GM23338 (cell line): ENCODE measurements around the gene MCUB. TPM values are rescaled to one million over a fixed set of nuclear protein-coding genes. Genes with fewer than 3 reads are reported as not detected.

Experiments
- ATAC-seq: fragments of 200-7000 bp; cut with Tn5 transposase; 3 replicates; pipeline ENCODE4 v1.9.1; 2020
- DNase-seq: peaks from one replicate; pipeline ENCODE4 v3.0.0-alpha.2; 2015; ENCODE audit warnings: low spot score
- H2AFZ ChIP-seq: fragments of 200-600 bp; sonication (generic); 2 replicates; pipeline ENCODE4 v1.8.0; 2016; ENCODE audit warnings: antibody characterized with exemption, mild to moderate bottlenecking, moderate library complexity
- H3F3A ChIP-seq: fragments of 200-600 bp; sonication (generic); replicated peaks from 2 replicates; pipeline ENCODE4 v1.8.0; 2017; ENCODE audit warnings: antibody characterized with exemption, mixed run types, low read depth
- H3K27ac ChIP-seq: fragments of 200-600 bp; sonication (generic); 2 replicates; pipeline ENCODE4 v1.6.1; 2016; ENCODE audit warnings: low read depth
- H3K27me3 ChIP-seq: fragments of 200-600 bp; sonication (generic); 2 replicates; pipeline ENCODE4 v1.8.0; 2016; ENCODE audit warnings: mild to moderate bottlenecking, mixed run types, moderate library complexity; ENCODE audit not compliant: insufficient read depth
- H3K36me3 ChIP-seq: fragments of 200-600 bp; sonication (generic); 2 replicates; pipeline ENCODE4 v1.8.0; 2016; ENCODE audit warnings: mild to moderate bottlenecking; ENCODE audit not compliant: insufficient read depth
- H3K4me1 ChIP-seq: fragments of 200-600 bp; sonication (generic); 2 replicates; pipeline ENCODE4 v1.8.0; 2016; ENCODE audit warnings: mild to moderate bottlenecking, moderate library complexity; ENCODE audit not compliant: insufficient read depth
- H3K4me2 ChIP-seq: fragments of 200-600 bp; sonication (generic); 2 replicates; pipeline ENCODE4 v1.7.1; 2017; ENCODE audit warnings: mixed run types
- H3K4me3 ChIP-seq: fragments of 200-600 bp; sonication (generic); 2 replicates; pipeline ENCODE4 v1.6.1; 2016; ENCODE audit warnings: mixed run types
- H3K79me2 ChIP-seq: fragments of 200-600 bp; sonication (generic); replicated peaks from 2 replicates; pipeline ENCODE4 v1.8.0; 2017; ENCODE audit warnings: mild to moderate bottlenecking; ENCODE audit not compliant: insufficient read depth
- H3K9me2 ChIP-seq: fragments of 200-600 bp; sonication (generic); 2 replicates; pipeline ENCODE4 v1.8.0; 2017; ENCODE audit not compliant: insufficient read depth
- H4K20me1 ChIP-seq: fragments of 200-600 bp; sonication (generic); replicated peaks from 2 replicates; pipeline ENCODE4 v1.8.0; 2017; ENCODE audit warnings: mild to moderate bottlenecking; ENCODE audit not compliant: insufficient read depth
- H3K27ac Mint-ChIP-seq: 2 replicates; pipeline ENCODE4 v1.8.0; 2020; ENCODE audit warnings: inconsistent platforms, mild to moderate bottlenecking, moderate library complexity, mixed read lengths
- H3K27me3 Mint-ChIP-seq: 3 replicates; pipeline ENCODE4 v1.8.0; 2022; ENCODE audit warnings: low read depth, mild to moderate bottlenecking, moderate library complexity, mixed read lengths, inconsistent platforms; ENCODE audit not compliant: insufficient read depth, poor library complexity
- H3K36me3 Mint-ChIP-seq: 3 replicates; pipeline ENCODE4 v1.8.0; 2021; ENCODE audit warnings: low read depth, mild to moderate bottlenecking, inconsistent platforms, moderate library complexity, mixed read lengths
- H3K4me1 Mint-ChIP-seq: 3 replicates; pipeline ENCODE4 v1.8.0; 2020; ENCODE audit warnings: mild to moderate bottlenecking, inconsistent platforms, mixed read lengths
- H3K4me3 Mint-ChIP-seq: 3 replicates; pipeline ENCODE4 v1.8.0; 2021; ENCODE audit warnings: moderate library complexity, mild to moderate bottlenecking, inconsistent platforms, mixed read lengths
- H3K9me3 Mint-ChIP-seq: 3 replicates; pipeline ENCODE4 v1.8.0; 2020; ENCODE audit warnings: moderate library complexity, mild to moderate bottlenecking, inconsistent platforms, mixed read lengths
- CREB1 ChIP-seq: fragments of 250-450 bp; sonication (Bioruptor Pico); IDR thresholded peaks from 2 replicates; pipeline ENCODE4 v1.5.0; 2020; ENCODE audit warnings: low read depth, mild to moderate bottlenecking, moderate library complexity
- CTCF ChIP-seq, 2 experiments: fragments of 200-600 bp in 1 of 2; sonication (generic) in 1 of 2; conservative IDR thresholded peaks; 2 replicates each; pipeline versions ENCODE4 v1.5.1 to v1.6.1; 2016 to 2017; ENCODE audit warnings: antibody characterized with exemption in 2 of 2, low read depth in 2 of 2, mild to moderate bottlenecking in 2 of 2, moderate library complexity in 1 of 2
- ETS1 ChIP-seq: IDR thresholded peaks from 2 replicates; pipeline ENCODE4 v1.6.1; 2016; ENCODE audit warnings: antibody characterized with exemption
- EZH2 ChIP-seq: fragments of 200-600 bp; sonication (generic); IDR thresholded peaks from one replicate; pipeline ENCODE4 v1.8.0; 2017; ENCODE audit warnings: antibody characterized with exemption, mild to moderate bottlenecking, low read depth; ENCODE audit not compliant: unreplicated experiment
- EZH2phosphoT487 ChIP-seq: fragments of 200-600 bp; sonication (generic); IDR thresholded peaks from one replicate; pipeline ENCODE4 v1.8.1; 2018; ENCODE audit warnings: antibody characterized with exemption; ENCODE audit not compliant: unreplicated experiment
- JUNB ChIP-seq: IDR thresholded peaks from one replicate; pipeline ENCODE4 v1.6.1; 2016; ENCODE audit warnings: antibody characterized with exemption; ENCODE audit not compliant: unreplicated experiment
- NANOG ChIP-seq: IDR thresholded peaks from 2 replicates; pipeline ENCODE4 v1.6.1; 2016; ENCODE audit warnings: antibody characterized with exemption, borderline replicate concordance
- POLR2AphosphoS5 ChIP-seq: IDR thresholded peaks from 2 replicates; pipeline ENCODE4 v1.6.1; 2016; ENCODE audit warnings: antibody characterized with exemption, low read depth
- STAT1 ChIP-seq: IDR thresholded peaks from one replicate; pipeline ENCODE4 v1.6.1; 2016; ENCODE audit warnings: antibody characterized with exemption; ENCODE audit not compliant: unreplicated experiment
- ZNF114 ChIP-seq: fragments of 250-450 bp; sonication (Bioruptor Pico); IDR thresholded peaks from 2 replicates; pipeline ENCODE4 v1.5.0; 2020; ENCODE audit warnings: mild to moderate bottlenecking, moderate library complexity
- ZNF331 ChIP-seq: fragments of 250-450 bp; sonication (Bioruptor Pico); IDR thresholded peaks from 2 replicates; pipeline ENCODE4 v1.5.0; 2020; ENCODE audit warnings: low read depth, mild to moderate bottlenecking, moderate library complexity
- ZNF462 ChIP-seq: fragments of 250-450 bp; sonication (Bioruptor Pico); IDR thresholded peaks from 2 replicates; pipeline ENCODE4 v1.5.0; 2020; ENCODE audit warnings: mild to moderate bottlenecking, moderate library complexity
- polyA plus RNA-seq: library from polyadenylated mRNA; unstranded; fragments of >200 nt; fragmentation: Nextera tagmentation; extraction: Ambion mirVana; gene quantifications from 2 replicates; pipeline ENCODE4 v1.2.1, GENCODE V29; 2016
- total RNA-seq: library from RNA; depleted of rRNA; stranded (reverse); fragments of >200 nt; shearing (Covaris generic); gene quantifications from 2 replicates; pipeline ENCODE4 v1.2.3, GENCODE V29; 2014
- TF ChIP-seq, protein P1 (sequence below): IDR thresholded peaks from one replicate; pipeline ENCODE4 v1.6.1; 2018; ENCODE audit warnings: antibody characterized with exemption; ENCODE audit not compliant: unreplicated experiment

The MCUB gene
- total and polyA plus RNA-seq, 2 experiments from 2014 or later, result 21.7 to 97.9 TPM

GRCh38 chr4:109682875-109683274 is 122.8 kb downstream of the MCUB start (continued):
- TF ChIP-seq EZH2phosphoT487 (no peak), POLR2AphosphoS5 (no peak), STAT1 (no peak)

- no peaks in the 10 kb centered on the region; the same call in 1 of the 2 replicates for H3K9me2 ChIP-seq
- ATAC-seq (no peak), DNase-seq (no peak)
- peaks cover 23% of the 10 kb centered on the region for H3K4me1 ChIP-seq
- Mint-ChIP-seq H3K27me3 (peaks cover 4% of the 10 kb centered on the region), H3K4me1 (peaks cover 32% of the 10 kb centered on the region), H3K9me3 (peaks cover 23% of the 10 kb centered on the region), H3K36me3 (peaks cover 36% of the 10 kb centered on the region), H3K27ac (no peak overlapping the region), H3K4me3 (no peak overlapping the region)
- H4K20me1 ChIP-seq, result no peaks in the 10 kb centered on the region
- no peak overlapping the region for H3K4me2 ChIP-seq
- no peaks in the 10 kb centered on the region for H3K79me2 ChIP-seq
- H3K27me3 ChIP-seq, result no peaks in the 10 kb centered on the region
- H3K4me3 ChIP-seq, result no peak overlapping the region
- H3K36me3 ChIP-seq, result no peaks in the 10 kb centered on the region
- no peaks in the 10 kb centered on the region for H3F3A ChIP-seq
- no peak overlapping the region for H2AFZ ChIP-seq
- no peak overlapping the region for H3K27ac ChIP-seq
- no peak for TF ChIP-seq ZNF114 (CRISPR knock-in tag)
- no peak for TF ChIP-seq CREB1 (CRISPR knock-in tag)
- TF ChIP-seq CTCF (conservative IDR thresholded peaks at IDR 0.05; ENCODE audit: low read depth in 2 of 2), result no peak
- TF ChIP-seq EZH2, result no peak
- no peak for TF ChIP-seq ZNF331
- TF ChIP-seq ZNF462 (CRISPR knock-in tag), result no peak
- TF ChIP-seq STAT1, result no peak
- no peak for TF ChIP-seq POLR2AphosphoS5
- TF ChIP-seq, protein P1, sequence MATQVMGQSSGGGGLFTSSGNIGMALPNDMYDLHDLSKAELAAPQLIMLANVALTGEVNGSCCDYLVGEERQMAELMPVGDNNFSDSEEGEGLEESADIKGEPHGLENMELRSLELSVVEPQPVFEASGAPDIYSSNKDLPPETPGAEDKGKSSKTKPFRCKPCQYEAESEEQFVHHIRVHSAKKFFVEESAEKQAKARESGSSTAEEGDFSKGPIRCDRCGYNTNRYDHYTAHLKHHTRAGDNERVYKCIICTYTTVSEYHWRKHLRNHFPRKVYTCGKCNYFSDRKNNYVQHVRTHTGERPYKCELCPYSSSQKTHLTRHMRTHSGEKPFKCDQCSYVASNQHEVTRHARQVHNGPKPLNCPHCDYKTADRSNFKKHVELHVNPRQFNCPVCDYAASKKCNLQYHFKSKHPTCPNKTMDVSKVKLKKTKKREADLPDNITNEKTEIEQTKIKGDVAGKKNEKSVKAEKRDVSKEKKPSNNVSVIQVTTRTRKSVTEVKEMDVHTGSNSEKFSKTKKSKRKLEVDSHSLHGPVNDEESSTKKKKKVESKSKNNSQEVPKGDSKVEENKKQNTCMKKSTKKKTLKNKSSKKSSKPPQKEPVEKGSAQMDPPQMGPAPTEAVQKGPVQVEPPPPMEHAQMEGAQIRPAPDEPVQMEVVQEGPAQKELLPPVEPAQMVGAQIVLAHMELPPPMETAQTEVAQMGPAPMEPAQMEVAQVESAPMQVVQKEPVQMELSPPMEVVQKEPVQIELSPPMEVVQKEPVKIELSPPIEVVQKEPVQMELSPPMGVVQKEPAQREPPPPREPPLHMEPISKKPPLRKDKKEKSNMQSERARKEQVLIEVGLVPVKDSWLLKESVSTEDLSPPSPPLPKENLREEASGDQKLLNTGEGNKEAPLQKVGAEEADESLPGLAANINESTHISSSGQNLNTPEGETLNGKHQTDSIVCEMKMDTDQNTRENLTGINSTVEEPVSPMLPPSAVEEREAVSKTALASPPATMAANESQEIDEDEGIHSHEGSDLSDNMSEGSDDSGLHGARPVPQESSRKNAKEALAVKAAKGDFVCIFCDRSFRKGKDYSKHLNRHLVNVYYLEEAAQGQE, result no peak
- no peak for TF ChIP-seq NANOG
- no peak for TF ChIP-seq ETS1
- TF ChIP-seq JUNB, result no peak
Measured at GRCh38 chr4:109683621-109684253, 123.7 kb downstream of the MCUB start.
